Mesenchymal stem cell (in vitro differentiated cells and primary cell): Measurements from ENCODE around the gene SETD7.

Source experiments
- DNase-seq: peaks from one replicate; pipeline ENCODE4 v3.0.0-alpha.2; 2013
- H2AFZ ChIP-seq: one replicate; pipeline ENCODE4 v1.6.1; 2013; ENCODE audit warnings: low read depth, mild to moderate bottlenecking, control low read depth, inconsistent platforms, low read length, moderate library complexity
- H2AK5ac ChIP-seq: 2 replicates; pipeline ENCODE4 v1.6.1; 2013; ENCODE audit warnings: low read length, moderate library complexity, mild to moderate bottlenecking, inconsistent platforms; ENCODE audit not compliant: severe bottlenecking
- H2BK120ac ChIP-seq: one replicate; pipeline ENCODE4 v1.6.1; 2013; ENCODE audit warnings: low read depth, mild to moderate bottlenecking, inconsistent platforms, low read length, moderate library complexity
- H2BK12ac ChIP-seq, 2 experiments: one replicate each; pipeline ENCODE4 v1.6.1; 2013; ENCODE audit warnings: inconsistent platforms in 2 of 2, low read length in 2 of 2, mild to moderate bottlenecking in 2 of 2, moderate library complexity in 2 of 2, control low read depth in 1 of 2
- H2BK15ac ChIP-seq: one replicate; pipeline ENCODE4 v1.6.1; 2013; ENCODE audit warnings: mild to moderate bottlenecking, low read depth, inconsistent platforms; ENCODE audit not compliant: poor library complexity, severe bottlenecking
- H2BK5ac ChIP-seq: 2 replicates; pipeline ENCODE4 v1.6.1; 2013; ENCODE audit warnings: low read depth, mild to moderate bottlenecking, low read length, control low read depth, inconsistent platforms; ENCODE audit not compliant: poor library complexity, severe bottlenecking
- H3K14ac ChIP-seq, 2 experiments: one replicate each; pipeline ENCODE4 v1.6.1; 2013; ENCODE audit warnings: inconsistent platforms in 2 of 2, low read length in 2 of 2, control low read depth in 1 of 2, mild to moderate bottlenecking in 1 of 2, moderate library complexity in 1 of 2
- H3K18ac ChIP-seq, 2 experiments: one replicate each; pipeline ENCODE4 v1.6.1; 2013; ENCODE audit warnings: inconsistent platforms in 2 of 2, low read length in 2 of 2, control low read depth in 1 of 2, low read depth in 1 of 2, mild to moderate bottlenecking in 1 of 2
- H3K23ac ChIP-seq, 2 experiments: one replicate each; pipeline ENCODE4 v1.6.1; 2013; ENCODE audit warnings: inconsistent platforms in 2 of 2, low read length in 2 of 2, mild to moderate bottlenecking in 2 of 2, moderate library complexity in 2 of 2, control low read depth in 1 of 2
- H3K27ac ChIP-seq: 2 replicates; pipeline ENCODE4 v1.5.1; 2013; ENCODE audit warnings: mild to moderate bottlenecking, moderate library complexity, low read length, control low read depth, inconsistent platforms; ENCODE audit not compliant: poor library complexity, severe bottlenecking
- H3K27me3 ChIP-seq, 2 experiments: 2 replicates each; pipeline versions ENCODE4 v1.6.1 to v1.7.0; 2013; ENCODE audit warnings: low read length in 2 of 2, mild to moderate bottlenecking in 2 of 2, moderate library complexity in 2 of 2, control low read depth in 1 of 2, inconsistent platforms in 1 of 2; ENCODE audit not compliant: control insufficient read depth in 1 of 2, insufficient read depth in 1 of 2
- H3K36me3 ChIP-seq, 2 experiments: 2 replicates each; pipeline versions ENCODE4 v1.6.1 to v1.7.0; 2013; ENCODE audit warnings: low read length in 2 of 2, control low read depth in 1 of 2, inconsistent platforms in 1 of 2, low read depth in 1 of 2, mild to moderate bottlenecking in 1 of 2; ENCODE audit not compliant: insufficient read depth in 2 of 2, control insufficient read depth in 1 of 2
- H3K4ac ChIP-seq, 2 experiments: one replicate each; pipeline ENCODE4 v1.6.1; 2013; ENCODE audit warnings: inconsistent platforms in 2 of 2, low read length in 2 of 2, mild to moderate bottlenecking in 2 of 2, moderate library complexity in 2 of 2, control low read depth in 1 of 2, low read depth in 1 of 2
- H3K4me1 ChIP-seq: 2 replicates; pipeline ENCODE4 v1.6.1; 2013; ENCODE audit warnings: low read depth, low read length, control low read depth; ENCODE audit not compliant: control insufficient read depth, insufficient read depth
- H3K4me2 ChIP-seq: 2 replicates; pipeline ENCODE4 v1.6.1; 2013; ENCODE audit warnings: low read length, mild to moderate bottlenecking, inconsistent platforms; ENCODE audit not compliant: poor library complexity, severe bottlenecking
- H3K4me3 ChIP-seq, 2 experiments: 2 replicates each; pipeline versions ENCODE4 v1.5.1 to v1.7.0; 2013; ENCODE audit warnings: low read length in 2 of 2, mild to moderate bottlenecking in 2 of 2, control low read depth in 1 of 2, low read depth in 1 of 2; ENCODE audit not compliant: insufficient read depth in 1 of 2
- H3K79me1 ChIP-seq: replicated peaks from 2 replicates; pipeline ENCODE4 v1.6.1; 2013; ENCODE audit warnings: mild to moderate bottlenecking, control low read depth, low read length, inconsistent platforms; ENCODE audit not compliant: poor library complexity, severe bottlenecking
- H3K9ac ChIP-seq: 2 replicates; pipeline ENCODE4 v1.7.0; 2013; ENCODE audit warnings: mild to moderate bottlenecking, low read length, moderate library complexity
- H3K9me3 ChIP-seq: 2 replicates; pipeline ENCODE4 v1.7.0; 2013; ENCODE audit warnings: mild to moderate bottlenecking, low read length; ENCODE audit not compliant: control insufficient read depth
- H4K8ac ChIP-seq: one replicate; pipeline ENCODE4 v1.6.1; 2013; ENCODE audit warnings: inconsistent platforms, mild to moderate bottlenecking, low read length, moderate library complexity
- H4K91ac ChIP-seq: one replicate; pipeline ENCODE4 v1.6.1; 2013; ENCODE audit warnings: mild to moderate bottlenecking, low read length, inconsistent platforms
- WGBS: methylation state at CpG from one replicate; pipeline ENCODE4 v1.1.7; 2013; ENCODE audit warnings: mixed read lengths; 5-methylcytosine and 5-hydroxymethylcytosine counted together

Gene SETD7

DNA sequence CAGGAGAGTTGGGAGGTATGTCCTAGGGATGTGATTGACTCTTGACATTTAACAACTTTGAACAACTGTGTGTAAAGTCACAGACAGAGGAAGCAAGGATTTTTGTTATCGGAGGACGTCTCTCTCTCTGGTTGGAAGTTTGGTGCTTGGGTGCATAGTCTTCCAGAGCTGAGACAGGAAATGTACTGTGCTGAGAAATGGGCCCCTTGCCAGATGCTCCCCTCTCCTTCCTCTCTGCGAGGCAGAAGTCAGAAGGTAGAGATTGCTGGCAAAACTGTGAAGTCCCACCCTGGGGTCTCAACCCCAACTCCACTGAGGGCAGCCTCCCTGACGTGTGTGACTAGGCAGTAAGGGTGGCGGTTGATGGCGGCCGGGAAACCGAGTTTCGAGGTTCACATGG is 49.2 kb downstream of the SETD7 start:
- H3K36me3 ChIP-seq: peaks cover 32 to 67% of the 10 kb centered on the region in 2 experiments
- H4K91ac ChIP-seq: no peak overlapping the region
- 96% methylated on average over 9 of the region's 9 CpGs for WGBS
- no peak overlapping the region for H2BK5ac ChIP-seq
- H3K27ac ChIP-seq: no peak overlapping the region
- no peak overlapping the region for H2AFZ ChIP-seq
- H3K18ac ChIP-seq: no peak overlapping the region
- H3K9me3 ChIP-seq: no peaks in the 10 kb centered on the region
- H2BK15ac ChIP-seq: no peak overlapping the region
- H3K4ac ChIP-seq: no peak overlapping the region
- H2BK12ac ChIP-seq: no peak overlapping the region
- peaks cover 2% of the 10 kb centered on the region for H3K4me1 ChIP-seq
- H3K4me3 ChIP-seq: no peak overlapping the region
- H4K8ac ChIP-seq: no peak overlapping the region
- no peak overlapping the region for H3K14ac ChIP-seq
- H3K4me2 ChIP-seq: no peak overlapping the region
- H3K23ac ChIP-seq: no peak overlapping the region
- H3K27me3 ChIP-seq: no peaks in the 10 kb centered on the region
- peaks cover 7% of the 10 kb centered on the region for H3K79me1 ChIP-seq
- H2BK120ac ChIP-seq: no peak overlapping the region
- H3K9ac ChIP-seq: no peak overlapping the region
- DNase-seq: no peak
- H2AK5ac ChIP-seq: no peak overlapping the region

DNA sequence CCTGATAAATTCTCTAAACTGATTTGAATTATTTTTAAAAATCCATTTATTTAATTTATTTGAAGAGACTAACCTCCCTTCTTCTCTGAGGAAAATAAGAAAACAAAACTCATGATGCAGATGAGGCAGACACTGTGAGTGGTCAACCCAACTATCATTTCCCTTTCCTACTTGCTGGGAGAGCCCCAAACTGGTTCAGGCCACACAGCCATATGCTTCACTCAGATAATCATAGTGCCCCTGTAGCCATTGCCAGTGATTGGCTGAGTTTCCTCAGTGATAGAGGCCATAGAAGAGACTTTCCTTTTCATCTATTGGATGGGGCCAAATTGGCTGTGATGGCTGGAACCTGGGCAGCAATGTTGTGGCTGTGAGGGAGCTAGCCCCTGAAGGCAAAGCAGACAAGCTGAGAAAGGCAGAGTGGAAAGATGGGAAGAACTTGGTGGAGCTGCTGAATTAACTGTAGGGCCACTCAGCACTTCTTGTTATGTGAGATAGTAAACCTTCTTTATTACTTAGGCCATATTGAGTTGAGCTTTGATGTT is 52.3 kb downstream of the SETD7 start:
- Histone ChIP-seq H3K79me1 (peaks cover 1% of the 10 kb centered on the region), H3K4me2 (no peak overlapping the region), H2BK120ac (no peak overlapping the region), H3K4me3 (no peak overlapping the region), H3K27me3 (no peaks in the 10 kb centered on the region), H2BK5ac (no peak overlapping the region), H3K14ac (no peak overlapping the region), H3K4me1 (no peaks in the 10 kb centered on the region), H3K4ac (no peak overlapping the region), H4K8ac (no peak overlapping the region), H3K9ac (no peak overlapping the region), H2BK12ac (no peak overlapping the region), H2AFZ (no peak overlapping the region), H3K9me3 (no peaks in the 10 kb centered on the region), H4K91ac (no peak overlapping the region), H3K27ac (no peak overlapping the region), H3K23ac (no peak overlapping the region), H2AK5ac (no peak overlapping the region), H3K36me3 (peaks cover 13 to 37% of the 10 kb centered on the region in 2 experiments), H3K18ac (no peak overlapping the region), H2BK15ac (no peak overlapping the region)
- DNase-seq: no peak

DNA sequence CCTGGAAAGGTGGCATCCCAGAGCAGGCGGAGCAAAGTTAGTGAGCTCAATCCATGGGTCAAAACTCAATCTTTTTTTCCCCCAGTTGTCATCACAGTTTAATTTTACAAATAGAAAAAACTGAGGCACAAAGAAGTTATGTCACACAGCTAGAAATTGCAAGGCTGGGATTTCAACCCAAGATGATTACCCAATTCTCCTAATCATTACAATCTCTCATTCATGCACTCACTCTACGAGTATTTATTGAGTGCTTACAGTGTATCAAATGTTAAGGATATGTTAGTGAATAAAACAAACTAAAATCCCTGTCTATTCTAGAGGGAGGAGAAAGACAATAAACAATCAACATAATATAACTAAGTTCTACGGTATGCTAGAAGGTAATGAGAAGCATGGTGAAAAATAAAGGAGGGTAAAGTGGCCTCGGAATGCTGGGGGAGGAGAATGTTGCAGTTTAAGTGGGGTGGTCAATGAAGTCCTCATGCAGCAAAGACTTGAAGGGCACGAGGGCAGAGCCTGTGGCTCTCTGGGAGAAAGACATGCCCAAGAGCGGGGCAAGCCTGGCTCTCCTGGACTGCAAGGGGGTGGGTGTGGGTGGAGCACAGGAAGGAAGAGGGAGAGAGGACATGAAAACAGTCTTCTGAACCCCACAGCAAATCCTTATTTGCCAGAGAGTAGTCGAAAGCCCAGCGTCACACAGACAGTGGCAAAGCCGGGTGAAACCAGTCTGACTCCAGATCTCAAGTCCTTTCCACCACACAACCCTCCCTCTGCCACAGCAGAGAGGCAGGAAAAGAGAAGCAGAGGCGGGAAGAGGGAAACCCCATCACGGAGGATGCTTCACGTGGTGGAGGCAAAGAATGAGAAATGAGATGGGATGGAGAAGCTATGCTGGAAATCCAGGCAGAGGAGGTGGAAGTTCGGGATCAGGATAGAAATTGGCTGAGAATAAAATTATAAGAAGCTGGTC is 53.8 kb downstream of the SETD7 start:
- no peak overlapping the region for H2BK120ac ChIP-seq
- H3K4ac ChIP-seq: no peak overlapping the region
- 78% methylated on average over 8 of the region's 13 CpGs for WGBS

DNA sequence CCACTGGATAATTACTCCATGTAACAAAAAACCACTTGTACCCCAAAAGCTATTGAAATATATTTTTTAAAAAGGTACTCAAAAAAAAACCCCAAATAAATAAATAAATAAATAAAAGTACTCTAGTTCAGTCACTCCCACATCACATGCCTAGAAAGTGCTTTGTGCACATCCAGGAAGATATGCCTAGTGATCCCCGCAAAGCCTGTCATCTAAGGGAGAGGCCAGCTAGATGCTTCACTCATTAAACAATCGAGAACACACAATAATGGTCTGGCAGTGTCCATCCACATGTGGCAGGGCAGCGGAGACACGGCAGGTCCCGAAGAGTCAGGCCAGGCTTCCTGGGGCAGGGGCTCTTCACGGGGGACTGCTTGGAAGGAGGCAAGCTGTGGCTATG is 54.5 kb downstream of the SETD7 start:
- Histone ChIP-seq H3K4me2 (no peak overlapping the region), H3K36me3 (peaks cover 4 to 16% of the 10 kb centered on the region in 2 experiments), H2BK12ac (no peak overlapping the region), H3K9ac (no peak overlapping the region), H2BK5ac (no peak overlapping the region), H3K14ac (no peak overlapping the region), H4K8ac (no peak overlapping the region), H3K18ac (no peak overlapping the region), H3K27me3 (no peaks in the 10 kb centered on the region), H3K4me1 (no peaks in the 10 kb centered on the region), H2AFZ (no peak overlapping the region), H3K4me3 (no peak overlapping the region), H2AK5ac (no peak overlapping the region), H3K23ac (no peak overlapping the region), H2BK120ac (no peak overlapping the region), H3K4ac (no peak overlapping the region), H4K91ac (no peak overlapping the region), H3K27ac (no peak overlapping the region), H3K9me3 (no peaks in the 10 kb centered on the region), H2BK15ac (no peak overlapping the region), H3K79me1 (no peaks in the 10 kb centered on the region)
- DNase-seq: no peak
- 83% methylated on average over 6 of the region's 6 CpGs for WGBS

More for the DNA sequence above, 53.8 kb downstream of the SETD7 start:
- Histone ChIP-seq H3K23ac (no peak overlapping the region), H2AFZ (no peak overlapping the region), H3K18ac (no peak overlapping the region), H3K4me2 (no peak overlapping the region), H2BK5ac (no peak overlapping the region), H3K4me1 (no peaks in the 10 kb centered on the region), H4K8ac (no peak overlapping the region), H2AK5ac (no peak overlapping the region), H3K79me1 (peaks cover 1% of the 10 kb centered on the region), H3K36me3 (peaks cover 9 to 23% of the 10 kb centered on the region in 2 experiments), H4K91ac (no peak overlapping the region), H3K27ac (no peak overlapping the region), H2BK12ac (no peak overlapping the region), H3K4me3 (no peak overlapping the region), H3K14ac (no peak overlapping the region), H3K9me3 (no peaks in the 10 kb centered on the region), H2BK15ac (no peak overlapping the region), H3K27me3 (no peaks in the 10 kb centered on the region), H3K9ac (no peak overlapping the region)
- DNase-seq: no peak
